ENCODE measurements around the gene THAP7.

THAP7 gene

GRCh38 chr22:20956258-20957101 lies 45.4 kb downstream of the THAP7 start:
- H3K4me1 ChIP-seq (ENCODE audit: control insufficient read depth, insufficient read depth, low read length, poor library complexity, severe bottlenecking) = peaks cover 7% of the 10 kb centered on the region
- no peaks in the 10 kb centered on the region for H3K9me3 ChIP-seq (ENCODE audit: control insufficient read depth, low read length)
- H3K36me3 ChIP-seq (ENCODE audit: control insufficient read depth, insufficient read depth, low read length) = peaks cover 25% of the 10 kb centered on the region
- no peak overlapping the region for H3K27ac ChIP-seq (ENCODE audit: low read depth, low read length, severe bottlenecking)
- H3K4me3 ChIP-seq (ENCODE audit: extremely low read depth, insufficient read depth, low read length, poor library complexity, severe bottlenecking) = peak overlapping the region; percentile 39
- 41 to 45% methylated on average over 25 to 27 of the region's 27 CpGs for WGBS, 2 experiments (ENCODE audit: insufficient coverage in 2 of 2)

GRCh38 chr22:20955548-20955947 lies 46.4 kb downstream of the THAP7 start:
- no peak overlapping the region for H3K4me3 ChIP-seq (ENCODE audit: extremely low read depth, insufficient read depth, low read length, poor library complexity, severe bottlenecking)
- WGBS, 2 experiments (ENCODE audit: insufficient coverage in 2 of 2) = 88 to 90% methylated on average over 1 to 2 of the region's 7 CpGs

GRCh38 chr22:20953668-20954500 lies 48.0 kb downstream of the THAP7 start:
- Histone ChIP-seq H3K9me3 (ENCODE audit: control insufficient read depth, low read length) (no peaks in the 10 kb centered on the region), H3K4me1 (ENCODE audit: control insufficient read depth, insufficient read depth, low read length, poor library complexity, severe bottlenecking) (peaks cover 18% of the 10 kb centered on the region), H3K27ac (ENCODE audit: low read depth, low read length, severe bottlenecking) (no peak overlapping the region), H3K36me3 (ENCODE audit: control insufficient read depth, insufficient read depth, low read length) (peaks cover 48% of the 10 kb centered on the region), H3K4me3 (ENCODE audit: extremely low read depth, insufficient read depth, low read length, poor library complexity, severe bottlenecking) (no peak overlapping the region)
- WGBS, 2 experiments (ENCODE audit: insufficient coverage in 2 of 2) = 98 to 100% methylated on average over 5 of the region's 8 CpGs

More at GRCh38 chr22:20955548-20955947, 46.4 kb downstream of the THAP7 start:
- Histone ChIP-seq H3K36me3 (ENCODE audit: control insufficient read depth, insufficient read depth, low read length) (peaks cover 32% of the 10 kb centered on the region), H3K27ac (ENCODE audit: low read depth, low read length, severe bottlenecking) (no peak overlapping the region), H3K4me1 (ENCODE audit: control insufficient read depth, insufficient read depth, low read length, poor library complexity, severe bottlenecking) (peaks cover 7% of the 10 kb centered on the region), H3K9me3 (ENCODE audit: control insufficient read depth, low read length) (no peaks in the 10 kb centered on the region)

GRCh38 chr22:20953342-20953608 lies 48.6 kb downstream of the THAP7 start:
- H3K4me3 ChIP-seq (ENCODE audit: extremely low read depth, insufficient read depth, low read length, poor library complexity, severe bottlenecking) = no peak overlapping the region
- no peak overlapping the region for H3K27ac ChIP-seq (ENCODE audit: low read depth, low read length, severe bottlenecking)
- no peaks in the 10 kb centered on the region for H3K9me3 ChIP-seq (ENCODE audit: control insufficient read depth, low read length)
- peaks cover 19% of the 10 kb centered on the region for H3K4me1 ChIP-seq (ENCODE audit: control insufficient read depth, insufficient read depth, low read length, poor library complexity, severe bottlenecking)
- peaks cover 54% of the 10 kb centered on the region for H3K36me3 ChIP-seq (ENCODE audit: control insufficient read depth, insufficient read depth, low read length)
- 86 to 89% methylated on average over 1 to 3 of the region's 3 CpGs for WGBS, 2 experiments (ENCODE audit: insufficient coverage in 2 of 2)

GRCh38 chr22:20952544-20953341 lies 49.2 kb downstream of the THAP7 start:
- Histone ChIP-seq H3K9me3 (ENCODE audit: control insufficient read depth, low read length) (no peaks in the 10 kb centered on the region), H3K4me1 (ENCODE audit: control insufficient read depth, insufficient read depth, low read length, poor library complexity, severe bottlenecking) (peaks cover 22% of the 10 kb centered on the region), H3K4me3 (ENCODE audit: extremely low read depth, insufficient read depth, low read length, poor library complexity, severe bottlenecking) (no peak overlapping the region), H3K36me3 (ENCODE audit: control insufficient read depth, insufficient read depth, low read length) (peaks cover 60% of the 10 kb centered on the region), H3K27ac (ENCODE audit: low read depth, low read length, severe bottlenecking) (no peak overlapping the region)
- 92 to 97% methylated on average over 11 to 12 of the region's 13 CpGs for WGBS, 2 experiments (ENCODE audit: insufficient coverage in 2 of 2)

- H3K4me1 ChIP-seq (ENCODE audit: control insufficient read depth, insufficient read depth, low read length, poor library complexity, severe bottlenecking) = peaks cover 20% of the 10 kb centered on the region
- H3K9me3 ChIP-seq (ENCODE audit: control insufficient read depth, low read length) = no peaks in the 10 kb centered on the region
- no peak overlapping the region for H3K4me3 ChIP-seq (ENCODE audit: extremely low read depth, insufficient read depth, low read length, poor library complexity, severe bottlenecking)
- no peak overlapping the region for H3K27ac ChIP-seq (ENCODE audit: low read depth, low read length, severe bottlenecking)
- WGBS, 2 experiments (ENCODE audit: insufficient coverage in 2 of 2) = 94 to 96% methylated on average over 6 to 8 of the region's 8 CpGs
- peaks cover 67% of the 10 kb centered on the region for H3K36me3 ChIP-seq (ENCODE audit: control insufficient read depth, insufficient read depth, low read length)
Observed at GRCh38 chr22:20951932-20952380, 50.0 kb downstream of the THAP7 start.

GRCh38 chr22:20951151-20951931 lies 50.6 kb downstream of the THAP7 start:
- no peaks in the 10 kb centered on the region for H3K9me3 ChIP-seq (ENCODE audit: control insufficient read depth, low read length)
- H3K27ac ChIP-seq (ENCODE audit: low read depth, low read length, severe bottlenecking) = no peak overlapping the region
- peaks cover 73% of the 10 kb centered on the region for H3K36me3 ChIP-seq (ENCODE audit: control insufficient read depth, insufficient read depth, low read length)
- H3K4me1 ChIP-seq (ENCODE audit: control insufficient read depth, insufficient read depth, low read length, poor library complexity, severe bottlenecking) = peaks cover 21% of the 10 kb centered on the region
- H3K4me3 ChIP-seq (ENCODE audit: extremely low read depth, insufficient read depth, low read length, poor library complexity, severe bottlenecking) = no peak overlapping the region
- 95 to 99% methylated on average over 7 to 9 of the region's 10 CpGs for WGBS, 2 experiments (ENCODE audit: insufficient coverage in 2 of 2)

GRCh38 chr22:20949698-20950183 lies 52.2 kb downstream of the THAP7 start:
- Histone ChIP-seq H3K9me3 (ENCODE audit: control insufficient read depth, low read length) (no peaks in the 10 kb centered on the region), H3K27ac (ENCODE audit: low read depth, low read length, severe bottlenecking) (peak overlapping the region; percentile 54), H3K36me3 (ENCODE audit: control insufficient read depth, insufficient read depth, low read length) (peaks cover 73% of the 10 kb centered on the region), H3K4me1 (ENCODE audit: control insufficient read depth, insufficient read depth, low read length, poor library complexity, severe bottlenecking) (peaks cover 34% of the 10 kb centered on the region), H3K4me3 (ENCODE audit: extremely low read depth, insufficient read depth, low read length, poor library complexity, severe bottlenecking) (no peak overlapping the region)
- 90 to 96% methylated on average over 12 to 13 of the region's 13 CpGs for WGBS, 2 experiments (ENCODE audit: insufficient coverage in 2 of 2)

All from mesodermal cell (in vitro differentiated cells).